NCI-H82 (cell line): Measurements from ENCODE around the gene EMP2.
"Not testable (repeated sequence)": the region's sequence is repeated elsewhere in the genome, so short reads cannot be mapped to it uniquely, and the experiment has no call there.

ENCODE experiments used
- DNase-seq: peaks from one replicate; lab custom pipeline; 2025; lab: John Stamatoyannopoulos, UW

Gene EMP2

GRCh38 chr16:10579965-10580882 lies at the start of gene EMP2:
Gene EMP2, minus strand, starts transcription at chr16:10580598. Its CDS starts 32,981 bp downstream, at chr16:10547617.
- peak; percentile 82 for DNase-seq

- no peak for DNase-seq
Observed at GRCh38 chr16:10629592-10629963, 49.2 kb upstream of the EMP2 start.

- no peak for DNase-seq
Observed at GRCh38 chr16:10625595-10626357, 45.4 kb upstream of the EMP2 start.

- DNase-seq: no peak
Observed at GRCh38 chr16:10624527-10624926, 44.1 kb upstream of the EMP2 start.

GRCh38 chr16:10623059-10623458 lies 42.7 kb upstream of the EMP2 start:
- no peak for DNase-seq

GRCh38 chr16:10622036-10622921 lies 41.9 kb upstream of the EMP2 start:
- DNase-seq: peak; percentile 95

GRCh38 chr16:10621216-10621949 lies 41.0 kb upstream of the EMP2 start:
- not testable (repeated sequence) for DNase-seq

GRCh38 chr16:10620120-10620519 lies 39.7 kb upstream of the EMP2 start:
- DNase-seq: no peak

GRCh38 chr16:10619271-10619849 lies 39.0 kb upstream of the EMP2 start:
- DNase-seq: peak; percentile 79

GRCh38 chr16:10618710-10619209 lies 38.4 kb upstream of the EMP2 start:
- DNase-seq: no peak

GRCh38 chr16:10617662-10618420 lies 37.4 kb upstream of the EMP2 start:
- no peak for DNase-seq

- DNase-seq: no peak
Observed at GRCh38 chr16:10616756-10617640, 36.6 kb upstream of the EMP2 start.

GRCh38 chr16:10616419-10616755 lies 36.0 kb upstream of the EMP2 start:
- no peak for DNase-seq

- DNase-seq: no peak
Observed at GRCh38 chr16:10614685-10615084, 34.3 kb upstream of the EMP2 start.

GRCh38 chr16:10613785-10614485 lies 33.5 kb upstream of the EMP2 start:
- DNase-seq: no peak

GRCh38 chr16:10612649-10613179 lies 32.3 kb upstream of the EMP2 start:
- DNase-seq: peak; percentile 33

GRCh38 chr16:10611825-10612342 lies 31.5 kb upstream of the EMP2 start:
- peak; percentile 80 for DNase-seq
